SJSA1 (cell line): ENCODE data around the gene HOXD8. TPM values are rescaled to one million over a fixed set of nuclear protein-coding genes. Genes with fewer than 3 reads are reported as not detected.

ENCODE experiments used
- DNase-seq, 2 experiments: peaks; one replicate each; pipeline ENCODE4 v3.0.0-alpha.2; 2015 to 2020; ENCODE audit warnings: low spot score in 2 of 2, low read depth in 1 of 2
- H3K27ac ChIP-seq: fragments of 250-450 bp; sonication (Bioruptor Pico); 2 replicates; pipeline ENCODE4 v1.5.1; 2020; ENCODE audit warnings: mild to moderate bottlenecking, moderate library complexity
- H3K27me3 ChIP-seq: fragments of 250-450 bp; sonication (Bioruptor Pico); replicated peaks from 2 replicates; pipeline ENCODE4 v1.5.1; 2020; ENCODE audit warnings: mild to moderate bottlenecking, moderate library complexity
- H3K36me3 ChIP-seq: fragments of 250-450 bp; sonication (Bioruptor Pico); 2 replicates; pipeline ENCODE4 v1.5.1; 2020; ENCODE audit warnings: mild to moderate bottlenecking
- H3K4me1 ChIP-seq: fragments of 250-450 bp; sonication (Bioruptor Pico); replicated peaks from 2 replicates; pipeline ENCODE4 v1.6.1; 2021; ENCODE audit warnings: mild to moderate bottlenecking
- H3K4me3 ChIP-seq: fragments of 250-450 bp; sonication (Bioruptor Pico); 2 replicates; pipeline ENCODE4 v1.5.1; 2020; ENCODE audit warnings: mild to moderate bottlenecking
- H3K9me3 ChIP-seq: fragments of 250-450 bp; sonication (Bioruptor Pico); replicated peaks from 2 replicates; pipeline ENCODE4 v1.5.1; 2020; ENCODE audit warnings: mild to moderate bottlenecking
- total RNA-seq: library from RNA; depleted of rRNA; stranded (reverse); fragments of >200 nt; shearing (Covaris generic); gene quantifications from 2 replicates; pipeline ENCODE4 v1.2.3, GENCODE V29; 2014

HOXD8 gene
- total RNA-seq, 1 experiment from 2014 or later: 16.8 TPM

DNA sequence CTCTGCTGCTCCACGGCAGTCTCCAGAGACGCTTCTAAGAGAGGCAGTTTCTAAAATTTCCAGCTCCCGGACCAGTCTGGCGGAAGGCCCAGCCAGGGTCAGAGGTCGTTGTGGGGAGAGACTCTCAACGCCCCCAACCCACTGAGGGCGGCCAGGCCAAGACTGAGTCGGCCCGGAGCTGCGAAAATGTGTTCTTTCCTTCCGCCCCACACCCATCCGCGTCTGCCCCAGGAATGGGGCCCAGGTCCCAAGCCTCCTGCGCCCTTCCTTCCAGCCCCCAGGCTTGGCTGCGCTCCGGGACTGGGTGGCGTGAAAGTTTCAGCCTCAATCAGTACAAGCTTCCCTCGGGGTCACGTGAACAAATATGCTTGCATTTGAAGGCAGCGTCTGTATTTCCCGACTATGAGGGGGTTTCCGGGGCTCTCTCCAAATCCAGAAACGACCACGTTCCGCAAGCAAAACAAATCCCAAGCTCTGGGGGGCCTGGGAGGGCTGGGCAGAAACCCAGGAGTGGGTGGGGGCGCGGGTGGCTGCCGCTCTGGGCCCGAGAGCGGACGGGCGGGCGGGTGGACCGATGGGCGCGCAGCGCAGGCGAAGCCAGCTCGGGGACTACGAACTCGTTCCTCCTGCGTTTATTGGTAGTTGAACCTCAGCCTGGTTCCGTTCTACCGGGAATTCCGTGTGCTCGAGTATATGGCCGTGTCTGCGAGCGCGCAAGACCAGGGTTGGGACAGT, 30.9 kb downstream of the HOXD8 start:
- no peaks in the 10 kb centered on the region for H3K4me1 ChIP-seq
- H3K27me3 ChIP-seq: no peaks in the 10 kb centered on the region
- no peak overlapping the region for H3K4me3 ChIP-seq
- H3K36me3 ChIP-seq: peaks cover 2% of the 10 kb centered on the region; the same call in 1 of the 2 replicates
- no peak for DNase-seq
- no peaks in the 10 kb centered on the region for H3K9me3 ChIP-seq
- H3K27ac ChIP-seq: no peak overlapping the region

DNA sequence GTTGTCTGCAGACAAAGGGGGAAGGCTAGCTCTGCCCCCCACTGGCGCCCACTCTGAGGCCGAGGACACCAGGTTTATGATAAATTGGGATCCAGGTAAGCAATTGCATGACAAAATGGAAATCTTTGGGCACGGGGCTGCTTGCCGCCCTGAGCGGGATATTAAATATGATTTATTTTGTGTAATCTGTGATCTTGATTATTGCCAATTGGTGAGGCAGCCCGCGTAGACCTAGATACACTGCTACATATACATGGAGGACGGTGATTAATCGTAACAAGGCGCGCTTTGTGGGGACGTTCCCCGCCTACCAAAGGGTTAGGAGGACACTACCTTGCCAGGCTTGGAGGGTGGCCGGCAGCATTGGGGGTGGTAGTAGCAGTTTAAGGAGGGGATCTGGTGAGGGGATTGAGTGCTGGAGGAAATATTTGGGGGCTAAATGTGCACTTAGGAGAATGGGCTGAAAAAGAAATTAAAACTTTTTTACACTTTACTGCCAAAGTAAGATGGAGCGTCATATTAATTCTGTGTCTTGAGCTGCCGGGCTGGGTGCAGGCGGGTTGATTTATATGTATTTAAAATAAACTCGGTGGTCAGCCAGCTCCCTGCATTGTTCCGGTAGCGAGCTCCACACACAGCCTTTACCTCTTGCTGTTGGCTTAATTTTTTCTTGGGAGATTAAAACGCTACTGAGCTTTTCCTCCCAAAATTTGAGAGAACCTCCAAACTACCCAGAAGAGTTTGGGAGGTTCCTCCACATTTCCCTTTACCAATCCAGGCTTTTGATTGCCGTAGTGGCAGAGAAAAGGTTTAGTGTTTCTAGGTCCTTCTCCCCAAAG, 31.7 kb downstream of the HOXD8 start:
- no peaks in the 10 kb centered on the region for H3K4me1 ChIP-seq
- no peak for DNase-seq
- H3K27ac ChIP-seq: no peak overlapping the region
- H3K4me3 ChIP-seq: no peak overlapping the region
- H3K27me3 ChIP-seq: no peaks in the 10 kb centered on the region
- no peaks in the 10 kb centered on the region for H3K36me3 ChIP-seq
- H3K9me3 ChIP-seq: no peaks in the 10 kb centered on the region

- no peaks in the 10 kb centered on the region for H3K36me3 ChIP-seq
- H3K4me1 ChIP-seq: no peaks in the 10 kb centered on the region
- H3K4me3 ChIP-seq: no peak overlapping the region
- no peak for DNase-seq
- no peaks in the 10 kb centered on the region for H3K9me3 ChIP-seq
- no peak overlapping the region for H3K27ac ChIP-seq
- no peaks in the 10 kb centered on the region for H3K27me3 ChIP-seq
Observed at GRCh38 chr2:176161825-176162626, 32.5 kb downstream of the HOXD8 start.

DNA sequence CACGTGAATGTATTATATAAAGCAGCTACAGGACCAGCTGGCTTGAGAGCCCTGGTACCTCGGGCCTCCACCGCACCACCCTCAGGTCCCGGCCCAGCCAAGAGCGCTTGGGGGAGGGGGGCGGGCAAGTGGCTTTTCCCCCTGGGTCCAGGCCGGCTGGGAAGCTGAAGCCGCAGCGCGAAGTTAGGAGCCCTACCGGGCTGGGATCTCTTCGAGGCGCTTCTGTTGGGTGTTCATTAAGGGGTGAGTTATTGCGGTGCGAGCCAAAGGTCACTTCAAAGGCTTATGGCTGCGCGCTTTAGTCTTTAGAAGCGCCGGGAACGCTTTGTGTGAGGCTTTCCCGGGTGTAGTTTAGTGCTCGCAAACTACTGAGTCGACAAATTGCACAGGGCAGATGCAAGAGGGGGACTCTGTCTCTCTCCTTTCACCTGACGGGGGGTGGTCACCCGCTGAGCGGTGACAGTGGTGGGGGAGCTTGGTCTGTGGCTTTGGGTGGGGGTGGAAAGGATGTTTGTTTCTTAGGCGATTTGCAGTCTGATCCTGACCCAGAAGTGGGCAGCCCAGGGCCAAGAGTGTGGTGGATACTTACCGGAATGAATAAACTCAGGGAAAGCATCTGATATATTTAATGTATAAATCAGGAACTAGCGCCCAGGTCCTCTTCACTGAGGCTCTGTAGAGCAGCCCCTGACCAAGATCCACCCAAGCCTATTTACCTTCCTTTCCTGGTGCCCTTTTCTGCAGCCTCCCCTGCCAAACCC, 33.6 kb downstream of the HOXD8 start:
- no peaks in the 10 kb centered on the region for H3K27me3 ChIP-seq
- no peak for DNase-seq

GRCh38 chr2:176163672-176164056, 34.2 kb downstream of the HOXD8 start:
- Histone ChIP-seq H3K27me3 (no peaks in the 10 kb centered on the region), H3K9me3 (no peaks in the 10 kb centered on the region)

More for the DNA sequence above, 33.6 kb downstream of the HOXD8 start:
- Histone ChIP-seq H3K4me1 (no peaks in the 10 kb centered on the region), H3K36me3 (no peaks in the 10 kb centered on the region), H3K27ac (no peak overlapping the region), H3K4me3 (no peak overlapping the region), H3K9me3 (no peaks in the 10 kb centered on the region)

DNA sequence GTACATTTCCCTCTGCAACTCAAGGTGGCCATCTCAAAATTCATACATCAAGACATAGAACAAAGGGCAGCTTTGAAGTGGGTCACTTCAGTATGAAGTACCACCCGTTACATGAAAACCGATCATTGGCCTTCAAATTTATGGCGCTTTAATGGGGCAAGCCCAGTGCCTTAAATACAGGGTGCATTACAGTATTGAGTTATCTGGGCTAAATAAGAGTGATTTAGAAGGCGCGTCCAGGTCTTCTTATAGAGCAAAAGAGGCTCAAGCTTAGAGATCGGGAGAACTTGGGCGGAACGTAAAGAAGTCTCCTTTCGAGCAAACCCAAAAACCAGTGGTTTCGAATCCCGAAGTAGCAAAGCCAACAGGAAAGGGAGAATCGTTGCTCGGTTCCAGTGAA, 34.7 kb downstream of the HOXD8 start:
- no peaks in the 10 kb centered on the region for H3K9me3 ChIP-seq
- H3K36me3 ChIP-seq: no peaks in the 10 kb centered on the region
- no peaks in the 10 kb centered on the region for H3K4me1 ChIP-seq
- no peaks in the 10 kb centered on the region for H3K27me3 ChIP-seq
- no peak overlapping the region for H3K4me3 ChIP-seq
- no peak overlapping the region for H3K27ac ChIP-seq
- DNase-seq: no peak

More at GRCh38 chr2:176163672-176164056, 34.2 kb downstream of the HOXD8 start:
- H3K27ac ChIP-seq: no peak overlapping the region
- no peak for DNase-seq
- H3K4me3 ChIP-seq: no peak overlapping the region
- H3K4me1 ChIP-seq: no peaks in the 10 kb centered on the region
- no peaks in the 10 kb centered on the region for H3K36me3 ChIP-seq

DNA sequence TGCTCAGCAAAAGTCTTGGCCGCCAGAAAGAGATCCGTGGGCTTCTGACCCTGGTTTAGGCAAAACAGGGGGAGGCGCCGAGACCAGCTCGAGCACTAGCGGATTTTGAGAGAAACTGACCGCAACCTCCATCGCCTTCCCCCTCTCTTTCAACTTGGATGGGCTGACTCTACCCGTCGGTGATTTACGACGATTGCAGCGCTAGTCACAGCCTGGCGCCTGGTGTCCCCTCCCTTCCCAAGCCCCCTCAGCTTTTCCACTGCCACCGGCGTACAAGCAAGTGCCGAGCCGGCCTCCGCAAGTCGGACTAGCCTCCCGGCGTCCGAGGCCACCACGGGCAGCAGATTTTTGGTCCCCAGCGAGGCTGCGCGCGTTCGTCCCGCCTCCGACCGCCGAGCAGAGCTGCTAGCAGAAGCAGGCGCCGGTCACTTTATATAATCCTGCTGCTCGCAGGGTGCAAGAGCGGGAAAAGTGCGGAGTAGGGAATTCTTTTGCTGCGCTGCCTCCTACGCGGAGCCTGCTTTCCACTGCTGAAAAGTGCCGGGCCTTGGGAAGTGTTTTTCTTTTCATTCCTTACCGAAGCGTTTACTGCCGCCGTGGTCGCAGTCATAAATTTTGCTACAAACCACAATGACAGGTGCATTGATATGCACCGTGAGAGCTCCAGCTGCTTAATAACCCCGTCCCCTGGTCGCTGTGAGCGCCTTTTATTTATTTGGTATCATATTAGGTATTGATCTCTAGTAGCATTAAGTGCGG, 35.3 kb downstream of the HOXD8 start:
- DNase-seq: no peak
- Histone ChIP-seq H3K4me3 (no peak overlapping the region), H3K36me3 (no peaks in the 10 kb centered on the region), H3K27me3 (no peaks in the 10 kb centered on the region), H3K27ac (no peak overlapping the region), H3K9me3 (no peaks in the 10 kb centered on the region), H3K4me1 (no peaks in the 10 kb centered on the region)

DNA sequence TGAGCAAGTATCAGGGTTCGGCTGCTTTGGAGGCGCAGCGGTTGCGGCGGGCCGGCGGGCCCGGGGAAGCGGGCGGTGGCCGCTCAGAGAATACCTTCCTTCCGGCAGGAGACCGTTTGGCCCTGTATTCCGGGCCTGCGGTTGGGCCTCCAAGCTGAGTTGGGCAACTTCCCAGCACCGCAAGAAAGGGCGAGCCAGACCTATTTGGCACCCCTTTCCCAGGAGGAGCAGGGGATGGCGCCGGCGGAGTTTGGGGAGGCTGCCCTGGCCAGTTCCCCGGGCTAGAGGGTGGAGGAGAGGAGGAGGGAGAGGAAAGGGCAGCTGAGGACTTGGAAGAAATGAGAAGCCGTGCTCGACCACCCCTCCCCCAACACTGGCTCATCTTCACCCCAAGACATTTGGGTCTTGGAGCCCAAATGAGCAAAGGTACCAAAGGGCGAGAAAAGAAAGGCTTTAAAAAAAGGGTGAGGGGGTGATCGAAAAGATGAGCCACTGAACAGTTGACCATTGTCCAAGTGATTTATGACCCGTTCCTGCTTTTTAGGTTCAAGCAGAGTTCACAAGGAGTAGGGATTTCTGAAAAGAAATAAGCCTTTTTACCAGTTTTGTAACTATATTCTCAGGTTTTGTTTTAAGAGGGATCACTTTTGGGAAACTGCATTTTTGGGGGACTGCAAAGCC, 36.0 kb downstream of the HOXD8 start:
- Histone ChIP-seq H3K27ac (no peak overlapping the region), H3K36me3 (no peaks in the 10 kb centered on the region), H3K4me1 (no peaks in the 10 kb centered on the region), H3K9me3 (no peaks in the 10 kb centered on the region), H3K4me3 (no peak overlapping the region), H3K27me3 (no peaks in the 10 kb centered on the region)
- no peak for DNase-seq

DNA sequence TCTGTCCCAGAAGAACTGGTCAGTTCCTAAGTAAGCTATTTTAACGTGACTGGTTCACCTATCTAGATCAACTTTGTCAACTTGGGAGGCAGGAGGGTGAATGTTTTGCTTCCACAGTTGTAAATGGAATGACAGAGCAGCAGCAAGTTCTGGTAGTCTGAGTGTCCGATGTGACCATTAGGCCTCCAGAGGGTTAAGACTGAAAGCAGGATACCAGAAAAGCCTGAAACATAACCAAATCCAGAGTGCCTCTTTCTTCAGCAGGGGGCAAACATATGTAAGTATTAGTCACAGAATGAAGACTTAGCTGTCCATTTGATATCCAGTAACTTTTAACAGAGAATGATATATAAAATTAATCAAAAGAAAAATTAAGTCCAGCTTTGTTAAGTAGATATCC, 36.8 kb downstream of the HOXD8 start:
- Histone ChIP-seq H3K27me3 (no peaks in the 10 kb centered on the region), H3K4me3 (no peak overlapping the region), H3K9me3 (no peaks in the 10 kb centered on the region), H3K4me1 (no peaks in the 10 kb centered on the region), H3K36me3 (no peaks in the 10 kb centered on the region), H3K27ac (no peak overlapping the region)
- no peak for DNase-seq

DNA sequence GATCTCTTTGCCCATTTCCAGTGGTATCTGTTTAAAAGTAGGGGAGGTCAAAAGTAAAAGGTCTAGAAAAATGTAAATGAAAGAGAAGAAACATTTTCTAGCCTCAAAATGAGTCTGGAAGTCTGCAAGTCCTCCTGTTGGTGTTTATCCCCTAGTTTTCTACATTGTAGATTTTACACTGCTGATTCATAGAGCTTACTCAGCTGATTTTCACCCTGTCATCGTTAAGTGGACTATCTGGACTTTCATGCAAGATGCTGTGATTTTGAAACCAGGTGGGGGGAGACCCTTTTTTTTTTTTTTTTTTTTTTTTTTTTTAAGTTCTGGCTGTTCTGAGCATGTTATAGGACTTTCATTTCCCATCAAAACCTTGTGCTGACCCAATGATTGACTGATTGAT, 37.9 kb downstream of the HOXD8 start:
- no peak overlapping the region for H3K27ac ChIP-seq
- H3K36me3 ChIP-seq: no peaks in the 10 kb centered on the region
- H3K27me3 ChIP-seq: no peaks in the 10 kb centered on the region
- no peak for DNase-seq
- no peaks in the 10 kb centered on the region for H3K4me1 ChIP-seq
- H3K9me3 ChIP-seq: no peaks in the 10 kb centered on the region
- no peak overlapping the region for H3K4me3 ChIP-seq

DNA sequence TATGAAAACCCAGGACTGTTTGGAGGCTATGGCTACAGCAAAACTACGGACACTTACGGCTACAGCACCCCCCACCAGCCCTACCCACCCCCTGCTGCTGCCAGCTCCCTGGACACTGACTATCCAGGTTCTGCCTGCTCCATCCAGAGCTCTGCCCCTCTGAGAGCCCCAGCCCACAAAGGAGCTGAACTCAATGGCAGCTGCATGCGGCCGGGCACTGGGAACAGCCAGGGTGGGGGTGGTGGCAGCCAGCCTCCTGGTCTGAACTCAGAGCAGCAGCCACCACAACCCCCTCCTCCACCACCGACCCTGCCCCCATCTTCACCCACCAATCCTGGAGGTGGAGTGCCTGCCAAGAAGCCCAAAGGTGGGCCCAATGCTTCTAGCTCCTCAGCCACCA, 39.7 kb downstream of the HOXD8 start:
- H3K36me3 ChIP-seq: no peaks in the 10 kb centered on the region
- no peak for DNase-seq
- H3K27ac ChIP-seq: no peak overlapping the region
- H3K27me3 ChIP-seq: no peaks in the 10 kb centered on the region
- H3K4me1 ChIP-seq: no peaks in the 10 kb centered on the region
- H3K4me3 ChIP-seq: no peak overlapping the region
- H3K9me3 ChIP-seq: no peaks in the 10 kb centered on the region

GRCh38 chr2:176169711-176170110, 40.2 kb downstream of the HOXD8 start:
- no peak for DNase-seq
- Histone ChIP-seq H3K27ac (no peak overlapping the region), H3K4me3 (no peak overlapping the region), H3K36me3 (no peaks in the 10 kb centered on the region), H3K9me3 (no peaks in the 10 kb centered on the region), H3K4me1 (no peaks in the 10 kb centered on the region), H3K27me3 (no peaks in the 10 kb centered on the region)
